Stimulated activated CD8-positive, alpha-beta memory T cell treated with anti-CD3 and anti-CD28 coated beads, Interleukin-15, amount 100 ng/mL, for 4 hours (primary cell): ENCODE data around the gene SLC38A6.
"Not testable (repeated sequence)": the region's sequence is repeated elsewhere in the genome, so short reads cannot be mapped to it uniquely, and the experiment has no call there.

Experiments used
- DNase-seq, 2 donors: peaks; one replicate each; pipeline ENCODE4 v3.0.0-alpha.2; 2020; ENCODE audit warnings: low read depth in 2 of 2

SLC38A6 gene

DNA sequence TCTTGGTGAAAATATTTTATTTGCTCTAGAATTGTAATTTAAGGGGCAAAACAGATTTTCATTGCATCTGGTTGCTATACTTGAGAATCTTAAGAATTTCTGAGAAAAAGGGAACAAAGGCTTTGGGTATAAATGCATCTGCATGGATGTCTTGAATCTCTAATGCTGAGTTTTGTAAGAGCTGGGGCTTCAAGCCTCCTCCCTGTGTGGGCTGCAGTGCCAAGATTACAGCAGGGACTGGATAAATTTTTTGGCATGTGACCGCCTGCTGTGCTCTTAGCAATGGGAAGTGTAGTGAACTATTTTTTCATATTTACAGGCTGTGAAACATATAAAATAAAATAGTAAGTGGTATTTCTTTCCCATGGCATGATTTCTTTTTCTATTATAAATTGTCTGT lies 70.0 kb downstream of the SLC38A6 start:
- DNase-seq = no peak

DNA sequence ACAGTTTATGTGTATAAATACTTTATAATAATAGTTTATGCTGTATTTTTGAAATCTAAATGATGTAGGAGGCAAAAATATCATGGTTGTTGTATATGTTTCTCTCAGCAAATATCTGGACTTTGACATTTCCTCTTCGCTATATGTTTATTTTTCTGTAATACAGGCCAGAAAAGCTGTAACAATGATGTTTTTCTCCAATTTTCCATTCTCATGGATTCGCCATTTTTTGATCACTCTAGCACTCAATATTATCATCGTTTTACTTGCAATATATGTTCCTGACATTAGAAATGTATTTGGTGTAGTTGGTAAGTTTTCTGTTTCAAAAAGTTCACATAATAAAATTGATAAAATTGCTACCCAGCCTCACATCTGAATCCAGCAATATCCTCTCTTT lies 70.6 kb downstream of the SLC38A6 start:
- no peak for DNase-seq

DNA sequence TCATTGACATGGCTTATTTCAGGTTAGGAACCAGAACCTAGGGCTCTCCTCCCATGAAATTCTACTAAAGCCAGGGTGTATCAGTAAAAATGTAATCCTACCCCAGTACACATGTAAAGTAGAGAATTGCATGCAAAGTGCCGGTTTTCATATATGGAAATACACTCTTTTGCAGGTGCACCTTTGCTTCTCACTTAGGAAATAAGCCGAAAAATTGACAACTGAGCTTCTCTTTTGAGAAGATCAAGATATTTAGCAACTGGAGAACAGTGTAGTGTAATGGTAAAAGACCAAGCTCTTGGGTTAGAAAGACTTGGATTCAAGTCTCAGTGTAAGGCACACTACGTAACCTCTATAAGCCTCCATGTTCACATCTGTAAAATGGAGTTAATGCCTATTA lies 82.4 kb downstream of the SLC38A6 start:
- no peak for DNase-seq

DNA sequence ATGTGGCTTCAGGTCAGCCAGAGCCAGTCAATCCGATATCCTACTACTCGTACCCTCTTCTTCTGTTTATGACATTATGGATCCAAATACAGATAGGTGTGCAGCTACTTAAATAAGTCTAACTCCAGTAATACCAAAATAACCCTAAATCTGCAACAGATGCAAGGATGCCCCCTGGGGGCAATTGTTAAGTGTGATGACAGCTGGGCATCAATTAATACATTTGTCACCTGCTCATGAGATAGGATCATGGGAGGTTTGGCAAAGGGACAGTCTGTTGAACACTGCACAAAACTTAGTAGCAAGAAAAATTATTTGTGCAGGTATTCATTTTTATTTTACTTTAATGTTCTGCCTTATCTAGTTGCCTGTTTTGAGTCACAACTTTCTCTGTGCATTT lies 83.2 kb downstream of the SLC38A6 start:
- DNase-seq = no peak

DNA sequence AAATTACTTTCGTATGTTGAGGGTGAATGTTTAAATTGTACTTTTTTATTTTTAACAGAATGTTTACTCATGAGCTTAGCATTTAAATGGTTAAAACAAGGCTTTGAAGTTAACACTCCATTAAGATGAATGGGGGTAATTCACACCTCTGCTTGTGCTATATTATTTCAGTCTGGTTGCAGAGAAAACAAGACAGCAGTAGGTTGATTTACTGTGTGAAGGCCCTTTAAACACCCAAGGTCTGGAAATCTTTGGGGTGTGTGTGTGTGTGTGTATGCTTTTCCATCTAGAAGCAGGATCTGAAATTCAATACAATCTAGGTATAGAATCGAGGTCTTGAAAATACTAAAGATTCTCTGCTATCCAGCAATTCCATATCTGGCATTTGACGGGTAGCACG lies 83.8 kb downstream of the SLC38A6 start:
- no peak for DNase-seq

DNA sequence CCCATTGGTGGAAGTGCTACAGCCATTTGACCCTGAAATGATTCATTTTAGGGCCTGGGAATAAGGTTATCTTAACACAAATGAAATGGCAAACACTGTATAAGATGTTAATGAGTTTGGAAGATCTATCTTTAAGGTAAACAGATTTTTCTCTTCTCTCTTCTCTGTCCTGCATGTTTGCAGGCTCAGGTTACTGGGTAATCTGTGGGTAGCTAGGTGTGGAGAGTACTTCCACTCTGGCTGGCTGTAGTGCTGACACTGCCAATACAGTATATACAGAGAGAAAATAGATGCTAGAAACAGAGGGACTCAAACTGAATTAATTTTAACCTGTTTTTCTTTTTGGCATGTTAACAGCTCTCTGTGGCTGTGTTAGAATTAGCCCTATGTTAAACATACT lies 84.6 kb downstream of the SLC38A6 start:
- no peak for DNase-seq

DNA sequence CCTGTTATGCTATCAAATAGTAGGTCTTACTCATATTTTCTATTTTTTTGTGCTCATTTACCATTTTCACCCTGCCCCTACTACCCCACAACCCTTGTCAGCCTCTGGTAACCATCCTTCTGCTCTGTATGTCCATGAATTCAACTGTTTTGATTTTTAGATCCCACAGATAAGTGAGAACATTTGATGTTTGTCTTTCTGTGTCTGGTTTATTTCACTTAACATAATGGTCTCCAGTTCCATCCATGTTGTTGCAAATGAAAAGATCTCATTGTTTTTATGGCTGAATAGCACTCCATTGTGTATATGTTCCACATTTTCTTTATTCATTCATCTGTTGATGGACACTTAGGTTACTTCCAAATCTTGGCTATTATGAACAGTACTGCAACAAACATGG lies 91.4 kb downstream of the SLC38A6 start:
- DNase-seq = not testable (repeated sequence)

DNA sequence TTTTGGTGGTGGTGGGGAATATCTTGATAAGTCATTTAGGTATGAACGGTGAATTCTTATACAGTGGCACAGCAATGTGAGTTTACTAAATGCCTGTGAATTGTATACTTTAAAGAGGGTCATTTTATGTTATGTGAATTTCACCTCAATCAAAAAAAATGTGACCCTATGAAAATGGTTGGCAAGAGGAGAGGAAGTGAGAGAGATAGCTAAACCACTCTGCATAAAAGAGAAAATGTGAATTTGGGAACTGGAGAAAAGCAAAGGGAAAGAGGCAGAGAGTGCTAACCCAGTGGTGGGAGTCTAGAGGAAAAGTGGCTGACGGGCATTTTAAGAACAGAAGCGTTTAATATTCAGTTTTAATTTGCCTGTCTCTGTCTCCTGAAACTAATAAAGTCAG lies 93.8 kb downstream of the SLC38A6 start:
- no peak for DNase-seq

DNA sequence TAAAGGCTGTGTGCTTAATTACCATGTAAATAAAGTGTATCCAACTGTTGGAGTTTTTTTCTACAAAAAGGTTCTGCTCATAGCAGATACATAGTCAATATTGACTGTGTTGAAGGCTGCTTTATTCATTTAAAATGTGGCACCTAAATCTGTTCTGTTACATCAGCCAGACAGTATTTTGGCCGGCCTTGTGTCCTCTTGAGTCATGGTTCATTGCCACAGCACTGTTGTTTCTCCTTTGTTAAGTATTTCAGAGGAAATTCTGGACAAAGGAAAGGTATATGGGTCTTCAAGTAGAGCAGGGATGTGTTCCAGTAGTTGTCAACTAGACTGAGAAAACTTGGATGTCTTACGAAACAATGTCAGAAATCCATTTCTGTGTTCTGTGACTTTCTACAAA lies 95.5 kb downstream of the SLC38A6 start:
- DNase-seq = no peak

DNA sequence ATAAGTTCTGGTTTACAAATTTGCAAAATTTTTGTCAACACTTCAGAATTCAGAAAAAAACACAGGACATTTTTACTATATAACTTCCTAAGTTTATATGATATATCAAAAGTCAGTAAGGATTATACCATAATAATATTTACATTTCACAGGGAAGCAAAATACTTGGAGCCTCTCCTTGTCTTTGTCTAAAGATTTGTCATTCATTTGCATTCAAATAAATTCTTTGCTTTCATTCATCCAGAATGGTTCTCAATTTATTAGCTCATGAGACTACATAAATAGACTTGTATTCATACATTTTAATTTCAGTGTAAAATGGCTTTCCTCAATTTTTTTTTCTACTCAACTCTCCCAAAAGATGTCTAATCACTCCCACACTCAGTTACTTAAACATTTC lies 96.4 kb downstream of the SLC38A6 start:
- DNase-seq = no peak

DNA sequence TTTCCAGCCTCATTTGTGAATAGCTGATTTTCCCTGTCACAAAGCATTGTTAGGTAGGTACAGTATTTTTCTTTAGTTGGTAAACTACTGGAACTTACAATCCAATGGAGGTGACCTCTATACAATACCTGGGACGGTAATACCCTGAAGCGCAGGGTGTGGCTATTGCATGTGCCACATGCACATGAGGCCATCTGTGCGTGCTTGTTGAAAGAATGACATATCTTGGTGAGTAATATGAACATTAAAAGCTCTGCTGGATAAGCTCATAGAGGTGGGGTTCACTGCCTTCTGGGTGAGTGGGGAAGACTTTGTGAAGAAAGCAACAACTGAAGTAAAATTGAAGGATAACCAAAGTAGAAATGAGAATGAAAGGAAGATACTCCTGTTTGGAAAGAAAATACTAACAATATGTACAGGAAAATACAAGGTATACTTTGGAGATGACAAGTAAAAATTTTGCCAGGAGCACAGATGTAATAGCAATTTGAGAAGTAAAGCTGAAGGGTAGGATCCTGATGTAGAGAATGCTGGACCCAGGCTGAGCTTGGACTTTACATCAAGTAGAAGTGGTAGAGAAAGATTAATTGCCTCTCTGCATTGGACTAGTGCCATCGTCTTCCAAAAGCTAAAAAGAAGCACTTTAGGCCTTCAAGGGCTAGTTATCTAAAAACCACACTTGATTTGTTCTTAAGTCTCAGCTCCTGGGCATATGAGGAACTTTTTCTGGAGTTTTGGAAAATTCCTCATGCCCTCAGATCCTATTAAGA lies 97.1 kb downstream of the SLC38A6 start:
- DNase-seq = no peak

DNA sequence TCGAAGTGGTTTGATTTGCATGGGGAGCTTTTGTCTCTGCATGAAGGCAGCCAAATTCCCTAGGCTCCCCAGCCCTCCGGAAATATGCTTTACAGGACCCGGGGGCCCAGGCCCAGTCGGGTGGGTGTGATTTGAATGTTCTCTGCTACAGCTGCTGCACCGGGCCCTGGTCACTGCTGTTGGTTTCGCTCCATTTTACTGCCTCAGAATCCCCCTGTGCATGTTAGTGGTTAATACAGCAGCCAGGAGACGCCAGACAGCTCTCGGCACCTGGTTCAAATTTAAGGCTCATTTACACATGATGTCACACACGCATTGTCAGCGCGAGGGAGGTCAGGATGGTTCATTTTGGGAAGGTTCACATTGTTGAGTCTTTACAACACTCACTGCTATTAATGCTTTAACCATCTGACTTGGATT lies 99.6 kb downstream of the SLC38A6 start:
- no peak for DNase-seq

DNA sequence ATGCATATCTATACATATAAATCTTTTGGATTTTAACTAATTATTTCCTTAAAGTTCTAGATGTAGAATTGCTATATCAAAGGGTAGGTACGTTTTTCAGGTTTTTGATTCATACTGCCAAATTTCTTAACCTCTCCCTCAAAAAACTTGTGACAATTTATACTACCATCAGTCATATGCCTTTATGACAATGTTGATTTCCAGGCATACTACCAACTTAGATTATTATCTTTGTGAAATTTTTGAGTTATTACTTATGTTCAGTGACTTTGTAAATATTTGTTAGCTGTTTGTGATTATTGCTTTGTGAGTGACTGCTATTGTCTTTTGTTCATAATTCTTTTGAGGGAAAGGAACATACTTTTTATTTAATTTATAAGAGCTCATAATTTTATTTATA lies 107.0 kb downstream of the SLC38A6 start:
- DNase-seq = no peak

DNA sequence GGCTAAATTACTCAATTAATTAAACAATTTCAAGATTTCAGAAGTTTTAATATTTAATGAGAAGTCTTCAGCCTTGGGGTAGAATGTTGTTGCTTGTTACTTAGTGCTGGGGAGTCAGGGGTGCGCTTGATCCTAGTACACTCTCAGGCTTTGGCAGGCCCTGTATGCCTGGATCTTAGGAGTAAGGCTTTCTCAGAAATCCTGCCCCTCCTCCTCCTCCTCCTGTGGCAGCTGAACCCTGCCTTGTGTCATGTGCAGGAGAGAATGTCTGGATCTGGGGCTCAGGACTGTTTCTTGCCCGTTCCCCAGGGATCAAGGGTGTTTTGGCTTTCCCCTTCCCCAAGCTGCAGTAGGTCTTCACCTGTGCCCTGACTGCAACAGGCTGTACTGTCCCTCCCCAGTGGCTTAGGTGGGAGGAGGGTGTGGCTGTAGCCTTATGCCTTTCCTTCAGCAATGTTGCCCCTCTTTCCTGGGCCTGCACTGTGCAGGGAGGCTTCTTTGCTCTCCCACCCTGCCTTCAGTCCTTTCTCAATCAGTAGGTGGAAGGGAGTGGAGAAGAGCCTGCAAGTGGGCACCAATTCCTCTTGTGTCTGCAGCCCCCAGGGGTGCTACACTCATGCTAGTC lies 108.2 kb downstream of the SLC38A6 start:
- DNase-seq = no peak

DNA sequence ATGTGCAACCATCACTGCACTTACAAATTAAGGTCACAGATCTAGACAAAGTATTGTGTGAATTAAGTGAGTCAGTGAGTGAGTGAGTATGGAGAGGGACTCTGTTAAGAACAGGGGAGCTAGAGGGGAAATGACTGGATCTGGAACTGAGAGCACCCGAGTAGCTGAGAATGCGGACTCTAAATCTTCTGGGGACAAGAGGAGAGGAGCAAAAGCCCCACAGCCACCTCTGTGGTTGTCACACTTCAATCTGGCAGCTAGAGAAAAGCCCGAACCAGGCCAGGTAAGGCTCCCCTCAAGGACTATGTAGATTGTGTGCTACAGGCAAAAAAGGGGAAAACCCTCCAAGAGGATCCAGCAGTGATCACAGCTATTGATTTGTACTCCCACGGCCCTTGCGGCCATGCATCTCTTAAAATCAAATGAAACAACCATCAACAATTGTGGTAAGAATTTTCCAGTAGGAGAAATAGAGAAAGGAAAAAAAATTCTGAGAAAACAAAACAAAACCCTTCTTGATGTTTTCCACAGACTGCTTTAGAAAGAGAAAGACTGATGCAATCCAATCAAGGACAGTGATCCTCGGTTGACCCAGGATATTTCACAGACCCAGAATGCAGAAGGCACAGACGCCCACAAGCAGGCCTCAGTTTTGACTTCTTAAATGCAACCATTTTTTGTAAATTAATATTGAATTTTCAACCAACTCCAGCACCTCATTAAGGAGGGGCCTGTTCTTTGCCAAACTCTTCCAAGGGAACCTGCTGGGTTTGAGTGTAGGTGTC lies 109.6 kb downstream of the SLC38A6 start:
- no peak for DNase-seq

DNA sequence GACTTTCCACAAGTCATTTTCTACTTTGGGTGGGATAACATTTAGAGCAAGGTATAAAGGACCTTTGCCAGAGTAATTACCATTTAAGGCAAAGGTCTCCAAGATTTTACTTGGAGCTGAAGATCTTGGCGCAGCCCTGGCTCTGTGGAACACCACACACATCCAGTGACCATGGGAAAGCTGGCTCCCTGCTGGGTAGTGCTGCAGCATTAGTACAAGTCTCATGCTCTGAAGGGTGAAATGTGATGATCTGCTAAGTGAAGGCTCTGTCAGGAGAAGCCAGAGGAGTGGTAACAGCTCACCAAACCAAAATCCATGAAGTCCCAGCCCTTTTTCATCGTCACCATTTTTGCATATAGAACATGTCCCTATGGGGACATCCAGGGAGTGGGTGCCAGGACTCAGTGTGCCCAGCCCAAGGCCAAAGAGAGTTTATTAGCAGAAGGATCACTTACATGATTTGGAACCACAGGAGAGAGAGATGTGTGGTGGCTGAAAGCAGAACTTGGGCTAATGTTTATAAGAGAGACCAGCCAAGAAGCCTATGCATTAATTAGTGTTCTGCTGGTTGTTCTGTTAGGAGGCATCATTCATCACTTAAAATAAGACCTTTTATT lies 110.7 kb downstream of the SLC38A6 start:
- DNase-seq = no peak

DNA sequence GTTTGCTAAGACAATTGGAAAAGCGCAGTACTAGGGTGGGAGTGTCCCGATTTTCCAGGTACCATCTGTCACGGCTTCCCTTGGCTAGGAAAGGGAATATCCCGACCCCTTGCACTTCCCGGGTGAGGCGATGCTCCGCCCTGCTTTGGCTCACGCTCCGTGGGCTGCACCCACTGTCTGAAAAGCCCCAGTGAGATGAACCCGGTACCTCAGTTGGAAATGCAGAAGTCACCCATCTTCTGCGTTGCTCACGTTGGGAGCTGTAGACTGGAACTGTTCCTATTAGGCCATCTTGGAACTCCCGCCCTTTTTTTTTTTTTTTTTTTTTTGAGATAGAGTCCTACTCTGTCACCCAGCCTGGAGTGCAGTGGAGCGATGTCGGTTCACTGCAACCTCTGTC lies 117.1 kb downstream of the SLC38A6 start:
- not testable (repeated sequence) for DNase-seq

DNA sequence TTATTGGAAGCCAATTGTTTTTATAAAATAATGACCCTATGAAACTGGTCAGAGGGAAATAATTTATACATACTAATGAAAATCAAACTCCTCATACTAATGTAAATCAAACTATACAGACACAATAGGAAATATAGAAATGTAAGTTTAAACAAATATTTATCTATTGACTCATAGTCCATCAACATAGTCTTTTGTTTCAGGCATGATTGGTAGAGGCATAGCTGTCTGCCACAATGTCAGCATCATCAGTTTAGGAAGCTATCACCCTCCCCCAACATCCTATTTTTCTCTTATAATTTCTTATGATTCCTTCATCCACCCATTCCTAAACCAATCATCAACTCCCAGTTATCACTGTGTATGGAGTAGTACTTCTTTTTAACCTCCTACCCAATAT lies 117.7 kb downstream of the SLC38A6 start:
- DNase-seq = no peak

DNA sequence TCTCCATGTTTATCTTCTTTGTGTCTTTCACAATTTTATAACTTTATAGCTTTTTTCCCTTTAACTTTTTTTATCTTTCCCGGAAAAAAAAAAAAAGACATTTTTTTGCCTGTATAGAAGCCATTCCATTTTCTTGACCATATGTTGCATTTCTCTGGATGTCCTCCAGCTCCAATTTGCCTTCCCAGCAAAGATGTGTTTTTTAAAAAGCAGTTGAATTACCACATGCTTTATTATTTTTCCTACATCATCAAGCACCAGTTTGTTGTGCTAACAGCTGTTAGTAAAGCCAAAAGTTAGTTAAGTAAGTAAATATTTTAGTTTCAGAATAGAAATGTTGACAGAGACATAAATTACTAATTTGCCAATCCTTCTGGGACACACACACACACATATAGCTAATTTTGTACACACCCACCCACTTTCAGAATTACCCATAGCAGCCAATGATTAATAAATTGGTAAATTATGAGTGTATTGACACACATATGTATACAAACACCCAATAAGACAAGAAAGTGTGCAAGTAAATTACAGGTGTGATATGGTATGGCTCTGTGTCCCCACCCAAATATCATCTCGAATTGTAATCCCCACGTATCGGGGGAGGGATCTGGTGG lies 118.3 kb downstream of the SLC38A6 start:
- DNase-seq = no peak

DNA sequence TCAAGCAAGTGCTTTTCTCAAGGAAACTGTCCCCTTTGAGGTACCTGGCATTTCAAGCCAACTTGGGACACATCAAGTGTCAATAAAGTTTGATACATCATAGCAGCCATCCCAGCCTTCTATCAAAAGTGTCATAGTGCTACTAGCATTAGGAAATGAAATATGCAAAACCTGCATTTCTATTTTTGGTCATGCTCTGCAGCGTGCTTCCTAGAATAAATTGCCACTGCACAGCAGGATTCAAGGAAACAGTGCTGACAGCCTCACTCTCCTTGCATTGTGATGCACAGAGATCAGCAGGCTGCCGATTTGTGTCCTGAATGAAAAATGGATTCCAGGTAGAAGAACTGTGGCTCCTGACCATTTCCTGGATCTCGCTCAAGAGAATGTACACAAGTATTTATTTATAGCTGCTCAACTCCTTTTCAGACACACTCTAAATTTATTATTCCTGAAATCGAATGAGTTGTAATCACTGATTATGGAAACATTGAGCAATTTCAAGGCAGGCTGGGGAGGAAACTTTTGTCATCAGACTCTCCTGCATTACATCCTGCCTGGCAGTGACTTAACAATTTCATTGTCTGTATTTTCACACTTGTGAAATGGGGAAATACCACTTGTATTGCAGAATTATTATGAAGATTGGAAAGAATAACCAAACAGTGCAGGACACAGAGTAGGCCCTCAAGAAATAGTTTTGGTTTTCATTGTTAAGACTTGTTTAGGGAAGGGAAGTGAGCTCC lies 120.9 kb downstream of the SLC38A6 start:
- DNase-seq = no peak
